Lower lobe of right lung (tissue), 2 donors: ENCODE measurements around the gene PKMYT1. TPM values are rescaled to one million over a fixed set of nuclear protein-coding genes. Genes with fewer than 3 reads are reported as not detected.
"Not testable (repeated sequence)": the region's sequence is repeated elsewhere in the genome, so short reads cannot be mapped to it uniquely, and the experiment has no call there.

Experiments used
- ATAC-seq, 2 donors: fragments of 200-7000 bp; cut with Tn5 transposase; one replicate each; pipeline ENCODE4 v1.9.1; 2020 to 2022; ENCODE audit warnings: mild to moderate bottlenecking in 2 of 2, moderate library complexity in 2 of 2
- DNase-seq: peaks from one replicate; pipeline ENCODE4 v3.0.0-alpha.2; 2020
- H3K27ac ChIP-seq: fragments of 200-600 bp; one replicate; pipeline ENCODE4 v1.8.0; 2022
- H3K27me3 ChIP-seq: fragments of 200-600 bp; one replicate; pipeline ENCODE4 v1.8.0; 2022; ENCODE audit warnings: low read depth
- H3K36me3 ChIP-seq: fragments of 200-600 bp; one replicate; pipeline ENCODE4 v1.8.0; 2022; ENCODE audit warnings: mild to moderate bottlenecking
- H3K4me1 ChIP-seq: fragments of 200-600 bp; one replicate; pipeline ENCODE4 v1.8.0; 2022
- H3K4me3 ChIP-seq: fragments of 200-600 bp; one replicate; pipeline ENCODE4 v1.8.0; 2022; ENCODE audit warnings: mild to moderate bottlenecking
- H3K9me3 ChIP-seq: fragments of 200-600 bp; one replicate; pipeline ENCODE4 v1.8.0; 2022
- intact Hi-C: fragments of 100-400 bp; cut with DNase I; formaldehyde crosslinking; loops from one replicate; pipeline ENCODE4 v1.11.0; 2022
- total RNA-seq: library from RNA; stranded (reverse); fragmentation: NEBNext Ultra II Directional; extraction: Animal tissue kit (Norgen Biotek cat#: 25700); gene quantifications from one replicate; pipeline ENCODE4 v1.2.1, GENCODE V29; 2021
- TF ChIP-seq, protein P1 (sequence below): fragments of 200-600 bp; IDR thresholded peaks from one replicate; pipeline ENCODE4 v1.8.0; 2022; ENCODE audit warnings: antibody characterized with exemption, mild to moderate bottlenecking
- donor health status: DM: no; HTN: yes; CAD: no; lungs with severe emphysema.

PKMYT1 gene
- total RNA-seq, 1 donor from 2014 or later, result 4.0 TPM

DNA sequence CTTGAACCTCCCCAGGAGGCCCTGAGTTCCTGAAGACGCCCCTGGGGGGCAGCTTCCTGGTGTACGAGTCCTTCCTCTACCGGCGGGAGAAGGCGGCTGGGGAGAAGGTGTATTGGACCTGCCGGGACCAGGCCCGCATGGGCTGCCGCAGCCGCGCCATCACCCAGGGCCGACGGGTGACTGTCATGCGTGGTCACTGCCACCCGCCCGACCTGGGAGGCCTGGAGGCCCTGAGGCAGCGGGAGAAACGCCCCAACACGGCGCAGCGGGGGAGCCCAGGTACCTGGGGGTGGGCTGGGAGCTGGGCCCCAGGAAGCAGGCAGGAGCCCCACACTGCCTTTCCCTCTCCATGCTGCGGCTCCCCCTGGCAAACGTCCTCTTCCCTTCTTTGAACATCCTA, 46.5 kb downstream of the PKMYT1 start:
- intact Hi-C loops, result no loop called here
- ATAC-seq, result no peak

DNA sequence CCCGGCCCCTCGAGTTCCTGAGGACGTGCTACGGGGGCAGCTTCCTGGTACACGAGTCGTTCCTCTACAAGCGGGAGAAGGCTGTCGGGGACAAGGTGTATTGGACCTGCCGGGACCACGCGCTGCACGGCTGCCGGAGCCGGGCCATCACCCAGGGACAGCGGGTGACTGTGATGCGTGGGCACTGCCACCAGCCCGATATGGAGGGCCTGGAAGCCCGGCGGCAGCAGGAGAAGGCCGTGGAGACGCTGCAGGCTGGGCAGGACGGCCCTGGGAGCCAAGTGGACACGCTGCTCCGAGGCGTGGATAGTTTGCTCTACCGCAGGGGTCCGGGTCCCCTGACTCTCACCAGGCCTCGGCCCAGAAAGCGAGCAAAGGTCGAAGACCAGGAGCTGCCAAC, 47.1 kb downstream of the PKMYT1 start:
- Histone ChIP-seq H3K36me3 (peaks cover 75% of the 10 kb centered on the region), H3K4me3 (no peak overlapping the region), H3K27me3 (no peaks in the 10 kb centered on the region), H3K27ac (no peak overlapping the region), H3K9me3 (no peaks in the 10 kb centered on the region), H3K4me1 (no peaks in the 10 kb centered on the region)
- TF ChIP-seq, protein P1, sequence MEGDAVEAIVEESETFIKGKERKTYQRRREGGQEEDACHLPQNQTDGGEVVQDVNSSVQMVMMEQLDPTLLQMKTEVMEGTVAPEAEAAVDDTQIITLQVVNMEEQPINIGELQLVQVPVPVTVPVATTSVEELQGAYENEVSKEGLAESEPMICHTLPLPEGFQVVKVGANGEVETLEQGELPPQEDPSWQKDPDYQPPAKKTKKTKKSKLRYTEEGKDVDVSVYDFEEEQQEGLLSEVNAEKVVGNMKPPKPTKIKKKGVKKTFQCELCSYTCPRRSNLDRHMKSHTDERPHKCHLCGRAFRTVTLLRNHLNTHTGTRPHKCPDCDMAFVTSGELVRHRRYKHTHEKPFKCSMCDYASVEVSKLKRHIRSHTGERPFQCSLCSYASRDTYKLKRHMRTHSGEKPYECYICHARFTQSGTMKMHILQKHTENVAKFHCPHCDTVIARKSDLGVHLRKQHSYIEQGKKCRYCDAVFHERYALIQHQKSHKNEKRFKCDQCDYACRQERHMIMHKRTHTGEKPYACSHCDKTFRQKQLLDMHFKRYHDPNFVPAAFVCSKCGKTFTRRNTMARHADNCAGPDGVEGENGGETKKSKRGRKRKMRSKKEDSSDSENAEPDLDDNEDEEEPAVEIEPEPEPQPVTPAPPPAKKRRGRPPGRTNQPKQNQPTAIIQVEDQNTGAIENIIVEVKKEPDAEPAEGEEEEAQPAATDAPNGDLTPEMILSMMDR, result no peak
- intact Hi-C loops, result no loop called here
- ATAC-seq (no peak), DNase-seq (no peak)

More for the DNA sequence above, 46.5 kb downstream of the PKMYT1 start:
- TF ChIP-seq, protein P1, result no peak
- Histone ChIP-seq H3K4me3 (no peak overlapping the region), H3K4me1 (no peaks in the 10 kb centered on the region), H3K27ac (no peak overlapping the region), H3K9me3 (no peaks in the 10 kb centered on the region), H3K36me3 (peaks cover 81% of the 10 kb centered on the region), H3K27me3 (no peaks in the 10 kb centered on the region)
- no peak for DNase-seq

DNA sequence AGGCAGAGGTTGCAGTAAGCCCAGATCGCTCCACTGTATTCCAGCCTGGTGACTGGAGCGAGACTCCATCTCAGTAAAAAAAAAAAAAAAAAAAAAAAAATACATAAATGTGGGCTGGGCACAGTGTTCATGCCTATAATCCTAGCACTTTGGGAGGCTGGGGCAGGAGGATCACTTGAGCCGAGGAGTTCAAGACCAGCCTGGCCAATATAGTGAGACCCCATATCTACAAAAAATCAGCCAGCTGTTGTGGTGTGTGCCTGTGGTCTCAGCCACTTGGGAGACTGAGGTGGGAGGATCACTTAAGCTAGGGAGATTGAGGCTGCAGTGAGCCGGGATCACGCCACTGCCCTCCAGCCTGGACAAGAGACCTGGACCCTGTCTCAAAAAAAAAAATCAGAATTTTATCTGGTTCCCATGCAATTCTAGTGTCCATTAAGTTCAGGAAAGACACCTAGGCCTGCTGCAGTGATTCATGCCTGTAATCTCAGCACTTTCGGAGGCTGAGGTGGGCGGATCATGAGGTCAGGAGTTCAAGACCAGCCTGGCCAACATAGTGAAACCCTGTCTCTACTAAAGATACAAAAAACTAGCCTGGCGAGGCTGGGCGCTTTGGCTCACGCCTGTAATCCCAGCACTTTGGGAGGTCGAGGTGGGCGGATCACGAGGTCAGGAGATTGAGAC, 48.9 kb downstream of the PKMYT1 start:
- H3K27me3 ChIP-seq, H3K27ac ChIP-seq, ATAC-seq, intact Hi-C loops, H3K4me1 ChIP-seq, H3K4me3 ChIP-seq, DNase-seq, H3K9me3 ChIP-seq: not testable (repeated sequence)
- peaks cover 57% of the 10 kb centered on the region for H3K36me3 ChIP-seq

DNA sequence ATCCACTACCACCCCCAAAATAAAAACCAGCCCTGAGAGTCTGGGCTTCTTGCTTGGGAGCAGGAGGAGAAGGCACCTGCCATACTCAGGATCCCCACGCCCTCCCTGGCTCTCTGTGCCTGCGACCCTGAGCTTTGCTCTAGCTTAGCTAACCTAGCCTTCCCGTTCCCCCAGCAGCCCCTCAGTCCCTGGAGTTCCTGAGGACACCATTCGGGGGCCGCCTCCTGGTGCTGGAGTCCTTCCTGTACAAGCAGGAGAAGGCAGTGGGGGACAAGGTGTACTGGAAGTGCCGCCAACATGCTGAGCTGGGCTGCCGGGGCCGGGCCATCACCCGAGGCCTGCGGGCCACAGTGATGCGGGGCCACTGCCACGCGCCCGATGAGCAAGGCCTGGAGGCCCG, 50.0 kb downstream of the PKMYT1 start:
- Histone ChIP-seq H3K27me3 (no peaks in the 10 kb centered on the region), H3K4me3 (no peak overlapping the region), H3K36me3 (peaks cover 48% of the 10 kb centered on the region), H3K9me3 (no peaks in the 10 kb centered on the region), H3K27ac (no peak overlapping the region), H3K4me1 (peaks cover 10% of the 10 kb centered on the region)
- TF ChIP-seq, protein P1, result no peak
- no peak for DNase-seq
- intact Hi-C loops, result no loop called here
- ATAC-seq, result no peak

DNA sequence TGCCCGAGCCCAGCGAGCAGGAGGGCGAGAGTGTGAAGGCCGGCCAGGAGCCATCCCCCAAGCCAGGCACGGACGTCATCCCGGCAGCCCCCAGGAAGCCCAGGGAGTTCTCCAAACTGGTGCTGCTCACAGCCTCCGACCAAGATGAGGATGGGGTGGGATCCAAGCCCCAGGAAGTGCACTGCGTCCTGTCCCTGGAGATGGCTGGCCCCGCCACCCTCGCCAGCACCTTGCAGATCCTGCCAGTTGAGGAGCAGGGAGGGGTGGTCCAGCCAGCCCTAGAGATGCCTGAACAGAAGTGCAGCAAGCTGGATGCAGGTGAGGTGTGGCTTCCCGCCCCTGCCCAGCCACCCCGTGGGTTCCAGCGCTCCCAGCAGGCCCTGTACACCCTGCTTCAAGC, 50.6 kb downstream of the PKMYT1 start:
- Histone ChIP-seq H3K27me3 (no peaks in the 10 kb centered on the region), H3K9me3 (no peaks in the 10 kb centered on the region), H3K4me3 (no peak overlapping the region), H3K4me1 (peaks cover 10% of the 10 kb centered on the region), H3K36me3 (peaks cover 46% of the 10 kb centered on the region), H3K27ac (no peak overlapping the region)
- intact Hi-C loops, result loop anchor here (10.0 kb wide), 1 partner anchor 55 kb away; no protein-coding TSS in a partner anchor
- TF ChIP-seq, protein P1, result no peak
- ATAC-seq, result no peak
- no peak for DNase-seq

DNA sequence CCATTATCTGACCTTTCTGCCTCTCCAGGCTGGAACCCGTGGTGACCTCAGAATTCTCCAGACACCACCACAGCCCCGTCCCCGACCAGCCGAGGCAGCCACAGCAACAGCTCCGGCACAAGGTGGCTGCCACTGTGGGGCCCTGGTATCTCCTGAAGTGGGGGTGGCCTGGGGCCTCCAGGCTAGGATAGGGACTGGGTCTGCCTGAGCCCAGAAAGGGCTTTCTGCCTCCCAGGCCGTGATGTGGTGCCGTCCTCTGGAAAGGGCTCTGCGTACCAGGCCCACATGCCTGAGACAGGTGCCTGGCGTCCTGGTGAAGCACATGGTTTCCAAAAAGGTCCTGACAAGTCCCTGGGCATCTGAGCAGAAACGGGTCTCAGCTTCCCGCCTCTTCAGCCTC, 51.5 kb downstream of the PKMYT1 start:
- TF ChIP-seq, protein P1, result no peak
- Histone ChIP-seq H3K27ac (no peak overlapping the region), H3K4me3 (no peak overlapping the region), H3K9me3 (no peaks in the 10 kb centered on the region), H3K36me3 (peaks cover 39% of the 10 kb centered on the region), H3K27me3 (no peaks in the 10 kb centered on the region), H3K4me1 (peaks cover 10% of the 10 kb centered on the region)
- intact Hi-C loops, result loop anchor here (10.0 kb wide), 1 partner anchor 54 kb away; no protein-coding TSS in a partner anchor
- DNase-seq, result no peak
- no peak for ATAC-seq

DNA sequence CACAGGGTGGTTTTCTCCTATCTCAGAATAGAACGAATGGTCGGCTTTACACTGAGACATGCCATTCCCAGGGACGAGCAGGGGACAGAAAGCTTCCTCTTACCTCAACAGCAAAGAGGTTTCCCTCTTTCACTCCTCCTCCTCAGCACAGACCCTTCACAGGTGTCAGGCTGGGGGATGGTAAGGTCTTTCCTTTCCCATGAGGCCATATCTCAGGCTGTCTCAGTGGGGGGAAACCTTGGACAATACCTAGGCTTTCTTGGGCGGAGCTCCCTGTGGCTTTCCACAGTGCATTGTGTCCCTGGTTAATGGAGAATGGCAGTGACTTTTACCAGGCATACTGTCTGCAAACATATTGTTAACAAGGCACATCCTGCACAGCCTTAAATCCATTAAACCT, 52.1 kb downstream of the PKMYT1 start:
- H3K4me3 ChIP-seq, ATAC-seq, H3K27ac ChIP-seq, H3K27me3 ChIP-seq, H3K9me3 ChIP-seq, H3K4me1 ChIP-seq, DNase-seq: not testable (repeated sequence)
- intact Hi-C loops, result loop anchor here (10.0 kb wide), 1 partner anchor 53 kb away; no protein-coding TSS in a partner anchor
- peaks cover 33% of the 10 kb centered on the region for H3K36me3 ChIP-seq
